Upper lobe of left lung (tissue), 6 donors: ENCODE data around the gene SCAMP2. TPM values are rescaled to one million over a fixed set of nuclear protein-coding genes. Genes with fewer than 3 reads are reported as not detected.

ENCODE experiments used
- ATAC-seq, 2 donors: fragments of 200-7000 bp; cut with Tn5 transposase; one replicate each; pipeline ENCODE4 v1.9.1; 2022; ENCODE audit warnings: mild to moderate bottlenecking in 2 of 2, moderate library complexity in 2 of 2; ENCODE audit not compliant: low FRiP score in 2 of 2
- DNase-seq, 2 donors: peaks; one replicate each; pipeline ENCODE4 v3.0.0-alpha.2; 2019 to 2020
- H3K27ac ChIP-seq, 4 donors: fragments of 200-600 bp; sonication (generic); one replicate each; pipeline ENCODE4 v1.5.1; 2016 to 2019
- H3K27me3 ChIP-seq, 4 donors: fragments of 200-600 bp; sonication (generic); one replicate each; pipeline ENCODE4 v1.5.1; 2017 to 2019
- H3K36me3 ChIP-seq, 4 donors: fragments of 200-600 bp; sonication (generic); one replicate each; pipeline ENCODE4 v1.5.1; 2016 to 2019
- H3K4me1 ChIP-seq, 4 donors: fragments of 200-600 bp; sonication (generic); one replicate each; pipeline ENCODE4 v1.5.1; 2018 to 2019
- H3K4me3 ChIP-seq, 4 donors: fragments of 200-600 bp; sonication (generic); one replicate each; pipeline ENCODE4 v1.5.1; 2017 to 2019; ENCODE audit warnings: mild to moderate bottlenecking in 2 of 4, moderate library complexity in 1 of 4
- H3K9me3 ChIP-seq, 4 donors: fragments of 200-600 bp; sonication (generic); one replicate each; pipeline ENCODE4 v1.5.1; 2018 to 2019
- CTCF ChIP-seq, 6 experiments: fragments of 450-650 bp in 4 of 6; fragments of 200-600 bp in 2 of 6; sonication (generic) in 2 of 6; IDR thresholded peaks; one replicate each; pipeline ENCODE4 v1.5.1; 2016 to 2019; ENCODE audit warnings: antibody characterized with exemption in 6 of 6
- EP300 ChIP-seq, 4 donors: sonication (generic); formaldehyde crosslinking; IDR thresholded peaks; one replicate each; pipeline ENCODE4 v1.5.1; 2017; ENCODE audit warnings: antibody characterized with exemption in 4 of 4, control low read depth in 2 of 4
- POLR2A ChIP-seq, 4 donors: fragments of 450-650 bp; IDR thresholded peaks; one replicate each; pipeline ENCODE4 v1.5.1; 2016 to 2017; ENCODE audit warnings: antibody characterized with exemption in 4 of 4, mild to moderate bottlenecking in 2 of 4
- POLR2AphosphoS5 ChIP-seq, 2 donors: sonication (generic); formaldehyde crosslinking; IDR thresholded peaks; one replicate each; pipeline ENCODE4 v1.5.1; 2017; ENCODE audit warnings: antibody characterized with exemption in 2 of 2
- WGBS, 2 donors: methylation state at CpG; one replicate each; pipeline ENCODE4 v1.1.5; 2017 to 2018; 5-methylcytosine and 5-hydroxymethylcytosine counted together
- total RNA-seq, 6 donors: library from RNA; depleted of rRNA in 4 of 6; stranded (reverse); fragments of >200 nt in 4 of 6; gene quantifications; one replicate each; pipeline versions ENCODE4 v1.1.0 to v1.2.1, GENCODE V29; 2016 to 2021
- donor health status: DM: no; HTN: no; CAD: no; lungs with moderate emphysema.
- donor health status: DM: no; HTN: yes; CAD: no; lungs with severe emphysema.

The SCAMP2 gene
- total RNA-seq, 6 donors from 2014 or later: 82.8 to 155 (median 130) TPM

- Histone ChIP-seq H3K4me1 (peaks cover 0 to 11% (median 4%) of the 10 kb centered on the region in 4 donors), H3K27ac (no peak overlapping the region), H3K4me3 (no peak overlapping the region), H3K27me3 (no peaks in the 10 kb centered on the region), H3K36me3 (peaks cover 0 to 53% (median 37%) of the 10 kb centered on the region in 4 donors), H3K9me3 (no peaks in the 10 kb centered on the region)
- no peak for DNase-seq
- ATAC-seq: no peak
- TF ChIP-seq EP300 (IDR thresholded peaks at IDR 0.05) (no peak), POLR2AphosphoS5 (IDR thresholded peaks at IDR 0.05) (no peak), POLR2A (IDR thresholded peaks at IDR 0.05) (no peak), CTCF (IDR thresholded peaks at IDR 0.05) (no peak)
- 80 to 83% methylated on average over 3 to 5 of the region's 7 CpGs for WGBS, 2 donors
Observed at GRCh38 chr15:74836846-74837245, 36.3 kb downstream of the SCAMP2 start.

GRCh38 chr15:74835312-74835823 lies 37.8 kb downstream of the SCAMP2 start:
- peak; percentile 59 to 73 (median 64) for TF ChIP-seq CTCF (IDR thresholded peaks at IDR 0.05)
- no peak for TF ChIP-seq POLR2A (IDR thresholded peaks at IDR 0.05)
- no peak for TF ChIP-seq POLR2AphosphoS5 (IDR thresholded peaks at IDR 0.05)
- no peak for TF ChIP-seq EP300 (IDR thresholded peaks at IDR 0.05)
- Histone ChIP-seq H3K4me3 (no peak overlapping the region), H3K36me3 (peaks cover 0 to 51% (median 35%) of the 10 kb centered on the region in 4 donors), H3K27ac (no peak overlapping the region), H3K27me3 (no peaks in the 10 kb centered on the region), H3K4me1 (no peaks in the 10 kb centered on the region), H3K9me3 (no peaks in the 10 kb centered on the region)
- 35 to 53% methylated on average over 4 to 5 of the region's 5 CpGs for WGBS, 2 donors
- DNase-seq (peak in 1 of 2 donors; percentile 62), ATAC-seq (peak in 1 of 2 donors; percentile 70)

- 69 to 71% methylated on average over 10 to 11 of the region's 12 CpGs for WGBS, 2 donors
- no peak for ATAC-seq
- no peak overlapping the region for H3K27ac ChIP-seq
- no peak for DNase-seq
- no peaks in the 10 kb centered on the region for H3K4me1 ChIP-seq
- peaks cover 0 to 32% (median 24%) of the 10 kb centered on the region in 4 donors for H3K36me3 ChIP-seq
- H3K9me3 ChIP-seq: no peaks in the 10 kb centered on the region
- peaks cover 0 to 2% (median 0%) of the 10 kb centered on the region in 4 donors for H3K27me3 ChIP-seq
- TF ChIP-seq POLR2A (IDR thresholded peaks at IDR 0.05) (no peak), EP300 (IDR thresholded peaks at IDR 0.05) (no peak), CTCF (IDR thresholded peaks at IDR 0.05) (no peak), POLR2AphosphoS5 (IDR thresholded peaks at IDR 0.05) (no peak)
- H3K4me3 ChIP-seq: no peak overlapping the region
Observed at GRCh38 chr15:74833376-74834107, 39.6 kb downstream of the SCAMP2 start.

- no peaks in the 10 kb centered on the region for H3K9me3 ChIP-seq
- ATAC-seq (no peak), DNase-seq (no peak)
- H3K36me3 ChIP-seq: peaks cover 0 to 25% (median 17%) of the 10 kb centered on the region in 4 donors
- 52 to 62% methylated on average over 4 of the region's 4 CpGs for WGBS, 2 donors
- peaks cover 0 to 9% (median 0%) of the 10 kb centered on the region in 4 donors for H3K27me3 ChIP-seq
- no peak for TF ChIP-seq POLR2AphosphoS5 (IDR thresholded peaks at IDR 0.05)
- TF ChIP-seq EP300 (IDR thresholded peaks at IDR 0.05): no peak
- no peak for TF ChIP-seq POLR2A (IDR thresholded peaks at IDR 0.05)
- no peak for TF ChIP-seq CTCF (IDR thresholded peaks at IDR 0.05)
- no peak overlapping the region for H3K27ac ChIP-seq
- H3K4me1 ChIP-seq: no peaks in the 10 kb centered on the region
- no peak overlapping the region for H3K4me3 ChIP-seq
Observed at GRCh38 chr15:74832826-74833225, 40.3 kb downstream of the SCAMP2 start.
